HCT116 (cell line): ENCODE measurements around the gene RBMY1A1. TPM values are rescaled to one million over a fixed set of nuclear protein-coding genes. Genes with fewer than 3 reads are reported as not detected.
"Not testable (repeated sequence)": the region's sequence is repeated elsewhere in the genome, so short reads cannot be mapped to it uniquely, and the experiment has no call there.

Experiments
- ATAC-seq: fragments of 200-7000 bp; cut with Tn5 transposase; 2 replicates; pipeline ENCODE4 v1.9.1; 2020; ENCODE audit warnings: mild to moderate bottlenecking, moderate library complexity
- BruUV-seq: library from RNA; stranded (reverse); fragments of 400-500 nt; replicated peaks from 2 replicates; lab custom pipeline; 2021; lab: Mats Ljungman, UMichigan
- CTCF ChIA-PET: fragments of 300-600 bp; sonication (Branson Sonifier 250); formaldehyde crosslinking; loops from one replicate; lab custom pipeline; 2021; ENCODE audit warnings: antibody characterized with exemption; lab: Charles Lee
- POLR2A ChIA-PET: fragments of 300-600, 350-600 bp; sonication (Branson Sonifier 250); formaldehyde crosslinking; loops from one replicate; lab custom pipeline; 2021; ENCODE audit warnings: antibody characterized with exemption; lab: Charles Lee
- RAD21 ChIA-PET, 2 experiments: fragments of 300-600 bp; sonication (Branson Sonifier 250); formaldehyde crosslinking; loops; one replicate each; lab custom pipeline; 2023; ENCODE audit warnings: low total read pairs in 2 of 2; ENCODE audit not compliant: uncharacterized antibody in 2 of 2, unreplicated experiment in 2 of 2, low non-redundant PET in 1 of 2; lab: Charles Lee
- DNase-seq: peaks from one replicate; pipeline ENCODE4 v3.0.0-alpha.2; 2010; ENCODE audit warnings: low read depth, low spot score
- H2AFZ ChIP-seq: fragments of 200-600 bp; shearing (Covaris generic), sonication (generic); 2 replicates; pipeline ENCODE4 v1.6.1; 2017; ENCODE audit warnings: low read depth, mixed run types, mixed read lengths, antibody characterized with exemption, low read length; ENCODE audit not compliant: poor library complexity, severe bottlenecking
- H3K27ac ChIP-seq: 2 replicates; pipeline ENCODE4 v1.5.1; 2012; ENCODE audit warnings: low read depth, low read length
- H3K27me3 ChIP-seq: fragments of 200-600 bp; sonication (generic); 2 replicates; pipeline ENCODE4 v1.6.1; 2016; ENCODE audit warnings: mixed run types, low read length, mixed read lengths; ENCODE audit not compliant: insufficient read depth
- H3K36me3 ChIP-seq, 2 experiments: fragments of 200-500 bp in 1 of 2; fragments of 200-600 bp in 1 of 2; sonication (Bioruptor generic) in 1 of 2; sonication (generic) in 1 of 2; 2 replicates each; pipeline versions ENCODE4 v1.5.1 to v1.6.1; 2014 to 2016; ENCODE audit warnings: low read length in 2 of 2, inconsistent platforms in 1 of 2, mixed read lengths in 1 of 2, mixed run types in 1 of 2; ENCODE audit not compliant: insufficient read depth in 2 of 2, control insufficient read depth in 1 of 2
- H3K4me1 ChIP-seq, 2 experiments: fragments of 200-600 bp in 1 of 2; sonication (generic) in 1 of 2; 2 replicates each; pipeline versions ENCODE4 v1.5.1 to v1.6.1; 2012 to 2017; ENCODE audit warnings: low read length in 2 of 2, inconsistent platforms in 1 of 2, mild to moderate bottlenecking in 1 of 2, mixed read lengths in 1 of 2, mixed run types in 1 of 2, moderate library complexity in 1 of 2; ENCODE audit not compliant: insufficient read depth in 2 of 2, control insufficient read depth in 1 of 2
- H3K4me2 ChIP-seq: fragments of 200-600 bp; sonication (generic); 2 replicates; pipeline ENCODE4 v1.6.1; 2017; ENCODE audit warnings: mixed run types, low read length, mixed read lengths
- H3K4me3 ChIP-seq, 2 experiments: fragments of 200-600 bp in 1 of 2; sonication (generic) in 1 of 2; replicated peaks in 1 of 2; 2 replicates each; pipeline ENCODE4 v1.5.1; 2011 to 2016; ENCODE audit warnings: low read length in 2 of 2, control low read depth in 1 of 2, low read depth in 1 of 2, mild to moderate bottlenecking in 1 of 2, mixed read lengths in 1 of 2, mixed run types in 1 of 2
- H3K79me2 ChIP-seq: fragments of 200-600 bp; sonication (generic); 2 replicates; pipeline ENCODE4 v1.6.1; 2017; ENCODE audit warnings: mild to moderate bottlenecking, mixed run types, low read length, moderate library complexity, mixed read lengths; ENCODE audit not compliant: insufficient read depth
- H3K9ac ChIP-seq: fragments of 200-600 bp; sonication (generic); 2 replicates; pipeline ENCODE4 v1.6.1; 2016; ENCODE audit warnings: low read length, mixed read lengths
- H3K9me2 ChIP-seq: fragments of 200-600 bp; sonication (generic), shearing (Covaris generic); 2 replicates; pipeline ENCODE4 v1.6.1; 2017; ENCODE audit warnings: mixed run types, mild to moderate bottlenecking, moderate library complexity; ENCODE audit not compliant: insufficient read depth
- H3K9me3 ChIP-seq, 2 experiments: fragments of 200-500 bp in 1 of 2; fragments of 200-600 bp in 1 of 2; sonication (Bioruptor generic) in 1 of 2; sonication (generic) in 1 of 2; 2 replicates each; pipeline ENCODE4 v1.6.1; 2014 to 2017; ENCODE audit warnings: low read length in 2 of 2, mixed read lengths in 2 of 2, inconsistent platforms in 1 of 2, low read depth in 1 of 2, mild to moderate bottlenecking in 1 of 2, mixed run types in 1 of 2, moderate library complexity in 1 of 2; ENCODE audit not compliant: control insufficient read depth in 1 of 2, insufficient read depth in 1 of 2
- H4K20me1 ChIP-seq: fragments of 200-600 bp; sonication (generic), shearing (Covaris generic); 2 replicates; pipeline ENCODE4 v1.6.1; 2017; ENCODE audit warnings: mixed run types, mild to moderate bottlenecking, moderate library complexity; ENCODE audit not compliant: insufficient read depth
- CBX3 ChIP-seq: IDR thresholded peaks from 2 replicates; pipeline ENCODE4 v1.6.1; 2012; ENCODE audit warnings: low read depth
- CTCF ChIP-seq, 3 experiments: fragments of 200-600 bp in 1 of 3; sonication (generic) in 1 of 3; IDR thresholded peaks in 2 of 3; conservative IDR thresholded peaks in 1 of 3; 2 replicates each; pipeline ENCODE4 v1.5.1; 2012 to 2017; ENCODE audit warnings: low read depth in 2 of 3, low read length in 2 of 3, antibody characterized with exemption in 1 of 3, borderline replicate concordance in 1 of 3, control low read depth in 1 of 3, mild to moderate bottlenecking in 1 of 3, mixed read lengths in 1 of 3, mixed run types in 1 of 3, moderate library complexity in 1 of 3; ENCODE audit not compliant: insufficient read depth in 1 of 3
- EGR1 ChIP-seq: IDR thresholded peaks from 2 replicates; pipeline ENCODE4 v1.6.1; 2012; ENCODE audit warnings: low read depth
- EZH2 ChIP-seq: fragments of 200-600 bp; sonication (generic); IDR thresholded peaks from 2 replicates; pipeline ENCODE4 v1.6.1; 2017; ENCODE audit warnings: antibody characterized with exemption, mixed run types
- EZH2phosphoT487 ChIP-seq: fragments of 200-600 bp; IDR thresholded peaks from 2 replicates; pipeline ENCODE4 v1.6.1; 2018; ENCODE audit warnings: antibody characterized with exemption, borderline replicate concordance
- MAX ChIP-seq: IDR thresholded peaks from 2 replicates; pipeline ENCODE4 v1.6.1; 2012
- POLR2A ChIP-seq: IDR thresholded peaks from 2 replicates; pipeline ENCODE4 v1.7.0; 2011; ENCODE audit warnings: borderline replicate concordance; ENCODE audit not compliant: insufficient read depth, insufficient read length; ENCODE audit errors: extremely low read depth
- SP1 ChIP-seq: IDR thresholded peaks from 2 replicates; pipeline ENCODE4 v1.6.1; 2012; ENCODE audit warnings: low read depth
- SRF ChIP-seq: IDR thresholded peaks from 2 replicates; pipeline ENCODE4 v1.6.1; 2012; ENCODE audit warnings: low read depth
- TCF7L2 ChIP-seq: IDR thresholded peaks from 2 replicates; pipeline ENCODE4 v1.7.0; 2011; ENCODE audit warnings: borderline replicate concordance, inconsistent platforms; ENCODE audit not compliant: insufficient read depth, insufficient read length; ENCODE audit errors: extremely low read depth
- intact Hi-C: fragments of 100-400 bp; cut with micrococcal nuclease; formaldehyde crosslinking; loops from 2 replicates; pipeline ENCODE4 v1.10.0; 2022
- total RNA-seq: library from RNA; stranded (reverse); gene quantifications from one replicate; pipeline ENCODE4 v1.2.1, GENCODE V29; 2021; ENCODE audit not compliant: unreplicated experiment

The RBMY1A1 gene
- total RNA-seq, 1 experiment from 2014 or later: not detected

GRCh38 chrY:21592059-21592458 lies 57.4 kb downstream of the RBMY1A1 start:
- DNase-seq (no peak), ATAC-seq (no peak)
- intact Hi-C loops: no loop called here
- Histone ChIP-seq H3K79me2 (no peaks in the 10 kb centered on the region), H3K9me3 (no peaks in the 10 kb centered on the region), H3K4me2 (no peak overlapping the region), H4K20me1 (no peaks in the 10 kb centered on the region), H3K36me3 (no peaks in the 10 kb centered on the region), H3K27me3 (no peaks in the 10 kb centered on the region), H3K27ac (no peak overlapping the region), H3K9me2 (no peaks in the 10 kb centered on the region), H3K4me3 (no peak overlapping the region), H3K4me1 (no peaks in the 10 kb centered on the region), H3K9ac (no peak overlapping the region), H2AFZ (no peak overlapping the region)
- ChIA-PET RAD21 (no interaction called here), CTCF (no interaction called here), POLR2A (no interaction called here)
- TF ChIP-seq EZH2: no peak
- TF ChIP-seq POLR2A: no peak
- no peak for TF ChIP-seq MAX
- no peak for TF ChIP-seq SRF
- TF ChIP-seq SP1: no peak
- TF ChIP-seq TCF7L2: no peak
- TF ChIP-seq EGR1: no peak
- TF ChIP-seq EZH2phosphoT487: no peak
- no peak for TF ChIP-seq CTCF (IDR thresholded peaks at IDR 0.05 in 2 of 3, conservative IDR thresholded peaks at IDR 0.05 in 1 of 3; ENCODE audit: borderline replicate concordance in 1 of 3, insufficient read depth in 1 of 3, low read depth in 2 of 3, low read length in 2 of 3)
- no peak for TF ChIP-seq CBX3
- BruUV-seq: no TSS peak

GRCh38 chrY:21596287-21596686 lies 61.6 kb downstream of the RBMY1A1 start:
- H3K79me2 ChIP-seq, H3K27me3 ChIP-seq, H3K27ac ChIP-seq, intact Hi-C loops, H4K20me1 ChIP-seq, ATAC-seq, H2AFZ ChIP-seq, RAD21 ChIA-PET, DNase-seq, CTCF ChIA-PET, H3K36me3 ChIP-seq, H3K9me2 ChIP-seq, H3K4me3 ChIP-seq, POLR2A ChIA-PET, H3K9me3 ChIP-seq, H3K4me2 ChIP-seq, H3K9ac ChIP-seq, BruUV-seq, H3K4me1 ChIP-seq: not testable (repeated sequence)

Other genes starting within 250 kb of the RBMY1A1 start
- not detected for gene RBMY1B, start 23.5 kb upstream of the RBMY1A1 start, total RNA-seq